K562 (cell line): ENCODE measurements around the gene SEPTIN8. TPM values are rescaled to one million over a fixed set of nuclear protein-coding genes. Genes with fewer than 3 reads are reported as not detected.

ENCODE experiments used
- ADNP ChIP-seq: fragments of 200-800 bp; sonication (Bioruptor generic); IDR thresholded peaks from 2 replicates; pipeline ENCODE4 v1.6.1; 2016; ENCODE audit warnings: missing genetic modification characterization, missing compliant biosample characterization
- ARID1B ChIP-seq: fragments of 450-650 bp; IDR thresholded peaks from 2 replicates; pipeline ENCODE4 v1.6.1; 2016; ENCODE audit warnings: antibody characterized with exemption, mild to moderate bottlenecking, inconsistent platforms
- ARID2 ChIP-seq: fragments of 450-650 bp; IDR thresholded peaks from 2 replicates; pipeline ENCODE4 v1.6.1; 2017; ENCODE audit warnings: antibody characterized with exemption, mild to moderate bottlenecking
- ATF1 ChIP-seq, 2 experiments: fragments of 450-650 bp in 1 of 2; IDR thresholded peaks; 2 replicates each; pipeline ENCODE4 v1.6.1; 2016; ENCODE audit warnings: missing compliant biosample characterization in 1 of 2, missing genetic modification characterization in 1 of 2
- CTBP1 ChIP-seq: fragments of 450-650 bp; IDR thresholded peaks from 2 replicates; pipeline ENCODE4 v1.6.1; 2016; ENCODE audit warnings: borderline replicate concordance
- MYC ChIP-seq, 2 experiments: fragments of 250-450 bp in 1 of 2; sonication (Bioruptor Pico) in 1 of 2; IDR thresholded peaks; 2 replicates each; pipeline versions ENCODE4 v1.5.1 to v1.6.1; 2012 to 2021; ENCODE audit warnings: low read depth in 2 of 2, borderline replicate concordance in 1 of 2, improper control_type of control experiment in 1 of 2, low read length in 1 of 2, mild to moderate bottlenecking in 1 of 2, moderate library complexity in 1 of 2
- POLR2AphosphoS2 ChIP-seq: IDR thresholded peaks from 2 replicates; pipeline ENCODE4 v1.6.1; 2012; ENCODE audit warnings: low read length, improper control_type of control experiment
- SMARCA4 ChIP-seq: fragments of 450-650 bp; IDR thresholded peaks from 2 replicates; pipeline ENCODE4 v1.6.1; 2016
- TFAP4 ChIP-seq: sonication (generic); formaldehyde crosslinking; IDR thresholded peaks from 2 replicates; pipeline ENCODE4 v1.8.0; 2022; ENCODE audit warnings: missing genetic modification reagents, mild to moderate bottlenecking, moderate library complexity, borderline replicate concordance
- polyA plus RNA-seq, 8 experiments: library from polyadenylated mRNA; depleted of rRNA in 4 of 8; stranded (reverse) in 5 of 8; unstranded in 3 of 8; fragments of >200 nt; fragmentation: Nextera tagmentation in 2 of 8; fragmentation: Illumina TruSeq in 1 of 8; extraction: Ambion mirVana in 2 of 8; extraction: Trizol in 1 of 8; gene quantifications; 2 replicates each; pipeline versions ENCODE4 v1.2.1 to v1.2.3, GENCODE V29; 2011 to 2014; ENCODE audit warnings: inconsistent platforms in 1 of 8, missing spikeins in 1 of 8
- total RNA-seq, 7 experiments: library from RNA; depleted of rRNA in 6 of 7; stranded (reverse); fragments of >200 nt in 6 of 7; fragmentation: Illumina TruSeq in 2 of 7; extraction: Trizol in 2 of 7; gene quantifications; 2 replicates each; pipeline versions ENCODE4 v1.2.1 to v1.2.3, GENCODE V29; 2011 to 2021; ENCODE audit warnings: low replicate concordance in 1 of 7
- TF ChIP-seq, protein P1 (sequence below): fragments of 450-650 bp; formaldehyde crosslinking; IDR thresholded peaks from 2 replicates; pipeline ENCODE4 v1.4.0; 2020; ENCODE audit warnings: mild to moderate bottlenecking, moderate library complexity
- TF ChIP-seq, protein P2 (sequence below): fragments of 450-650 bp; IDR thresholded peaks from 2 replicates; pipeline ENCODE4 v1.6.1; 2018; ENCODE audit not compliant: partially characterized antibody

SEPTIN8 gene
- total and polyA plus RNA-seq, 9 of the 15 experiments (the other 6 are each of a cell fraction or from before 2014, with no cell fraction given): 19.3 to 142 (median 101) TPM

GRCh38 chr5:132820162-132820754 lies 43.2 kb upstream of the SEPTIN8 start (continued):
- TF ChIP-seq, protein P1, sequence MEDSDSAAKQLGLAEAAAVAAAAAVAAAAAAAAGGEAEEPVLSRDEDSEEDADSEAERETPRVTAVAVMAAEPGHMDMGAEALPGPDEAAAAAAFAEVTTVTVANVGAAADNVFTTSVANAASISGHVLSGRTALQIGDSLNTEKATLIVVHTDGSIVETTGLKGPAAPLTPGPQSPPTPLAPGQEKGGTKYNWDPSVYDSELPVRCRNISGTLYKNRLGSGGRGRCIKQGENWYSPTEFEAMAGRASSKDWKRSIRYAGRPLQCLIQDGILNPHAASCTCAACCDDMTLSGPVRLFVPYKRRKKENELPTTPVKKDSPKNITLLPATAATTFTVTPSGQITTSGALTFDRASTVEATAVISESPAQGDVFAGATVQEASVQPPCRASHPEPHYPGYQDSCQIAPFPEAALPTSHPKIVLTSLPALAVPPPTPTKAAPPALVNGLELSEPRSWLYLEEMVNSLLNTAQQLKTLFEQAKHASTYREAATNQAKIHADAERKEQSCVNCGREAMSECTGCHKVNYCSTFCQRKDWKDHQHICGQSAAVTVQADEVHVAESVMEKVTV: peak; percentile 95
- TF ChIP-seq ATF1 (CRISPR knock-in tag; IDR thresholded peaks at IDR 0.05): no peak
- 0 out of 2 replicates have a peak, but pooled peaks have one; percentile 37 for TF ChIP-seq ATF1 (tag; IDR thresholded peaks at IDR 0.05)
- peak; percentile 59; the same call in 1 of the 2 replicates for TF ChIP-seq TFAP4
- peak; percentile 76; the same call in 1 of the 2 replicates for TF ChIP-seq CTBP1
- TF ChIP-seq SMARCA4: 0 out of 2 replicates have a peak, but pooled peaks have one; percentile 44
- TF ChIP-seq ARID2: peak; percentile 90
- TF ChIP-seq ADNP (tag): no peak
- TF ChIP-seq POLR2AphosphoS2: 0 out of 2 replicates have a peak, but pooled peaks have one; percentile 51
- TF ChIP-seq, protein P2, sequence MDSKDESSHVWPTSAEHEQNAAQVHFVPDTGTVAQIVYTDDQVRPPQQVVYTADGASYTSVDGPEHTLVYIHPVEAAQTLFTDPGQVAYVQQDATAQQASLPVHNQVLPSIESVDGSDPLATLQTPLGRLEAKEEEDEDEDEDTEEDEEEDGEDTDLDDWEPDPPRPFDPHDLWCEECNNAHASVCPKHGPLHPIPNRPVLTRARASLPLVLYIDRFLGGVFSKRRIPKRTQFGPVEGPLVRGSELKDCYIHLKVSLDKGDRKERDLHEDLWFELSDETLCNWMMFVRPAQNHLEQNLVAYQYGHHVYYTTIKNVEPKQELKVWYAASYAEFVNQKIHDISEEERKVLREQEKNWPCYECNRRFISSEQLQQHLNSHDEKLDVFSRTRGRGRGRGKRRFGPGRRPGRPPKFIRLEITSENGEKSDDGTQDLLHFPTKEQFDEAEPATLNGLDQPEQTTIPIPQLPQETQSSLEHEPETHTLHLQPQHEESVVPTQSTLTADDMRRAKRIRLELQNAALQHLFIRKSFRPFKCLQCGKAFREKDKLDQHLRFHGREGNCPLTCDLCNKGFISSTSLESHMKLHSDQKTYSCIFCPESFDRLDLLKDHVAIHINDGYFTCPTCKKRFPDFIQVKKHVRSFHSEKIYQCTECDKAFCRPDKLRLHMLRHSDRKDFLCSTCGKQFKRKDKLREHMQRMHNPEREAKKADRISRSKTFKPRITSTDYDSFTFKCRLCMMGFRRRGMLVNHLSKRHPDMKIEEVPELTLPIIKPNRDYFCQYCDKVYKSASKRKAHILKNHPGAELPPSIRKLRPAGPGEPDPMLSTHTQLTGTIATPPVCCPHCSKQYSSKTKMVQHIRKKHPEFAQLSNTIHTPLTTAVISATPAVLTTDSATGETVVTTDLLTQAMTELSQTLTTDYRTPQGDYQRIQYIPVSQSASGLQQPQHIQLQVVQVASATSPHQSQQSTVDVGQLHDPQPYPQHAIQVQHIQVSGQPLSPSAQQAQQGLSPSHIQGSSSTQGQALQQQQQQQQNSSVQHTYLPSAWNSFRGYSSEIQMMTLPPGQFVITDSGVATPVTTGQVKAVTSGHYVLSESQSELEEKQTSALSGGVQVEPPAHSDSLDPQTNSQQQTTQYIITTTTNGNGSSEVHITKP: peak; percentile 29
- 0 out of 2 replicates have a peak, but pooled peaks have one; percentile 28 for TF ChIP-seq MYC (IDR thresholded peaks at IDR 0.05; ENCODE audit: low read depth, low read length)
- TF ChIP-seq MYC (CRISPR knock-in tag; IDR thresholded peaks at IDR 0.05; ENCODE audit: borderline replicate concordance, low read depth): no peak
- TF ChIP-seq ARID1B: peak; percentile 45
